Endothelial cell of umbilical vein (primary cell): ENCODE results near the gene ZNHIT2.

Source experiments
- CTCF ChIP-seq, 2 donors: IDR thresholded peaks; 1 replicate in 1 of 2; 2 replicates in 1 of 2; pipeline ENCODE4 v1.5.1; 2011; ENCODE audit warnings: low read length in 2 of 2, mild to moderate bottlenecking in 2 of 2, moderate library complexity in 2 of 2, control low read depth in 1 of 2, inconsistent platforms in 1 of 2, low read depth in 1 of 2; ENCODE audit not compliant: insufficient read depth in 1 of 2; ENCODE audit errors: extremely low read depth in 1 of 2
- EZH2 ChIP-seq: IDR thresholded peaks from 2 replicates; pipeline ENCODE4 v1.6.1; 2012; ENCODE audit warnings: borderline replicate concordance, low read depth, mild to moderate bottlenecking, moderate library complexity, low read length, inconsistent platforms; ENCODE audit not compliant: severe bottlenecking
- FOS ChIP-seq: IDR thresholded peaks from 2 replicates; pipeline ENCODE4 v1.6.1; 2011; ENCODE audit warnings: mild to moderate bottlenecking, low read length, moderate library complexity, borderline replicate concordance; ENCODE audit not compliant: insufficient read depth
- GATA2 ChIP-seq: IDR thresholded peaks from 2 replicates; pipeline ENCODE4 v1.7.0; 2011; ENCODE audit warnings: low read depth, mild to moderate bottlenecking, moderate library complexity, mixed read lengths, low read length; ENCODE audit not compliant: insufficient read length, insufficient read depth
- MAX ChIP-seq: IDR thresholded peaks from 2 replicates; pipeline ENCODE4 v1.6.1; 2011; ENCODE audit not compliant: insufficient read depth, insufficient read length
- MYC ChIP-seq: IDR thresholded peaks from one replicate; pipeline ENCODE4 v1.6.1; 2011; ENCODE audit warnings: mild to moderate bottlenecking, low read depth, low read length
- POLR2A ChIP-seq: IDR thresholded peaks from 2 replicates; pipeline ENCODE4 v1.6.1; 2012; ENCODE audit warnings: low read depth, mild to moderate bottlenecking, control low read depth, low read length
- POLR2AphosphoS5 ChIP-seq: IDR thresholded peaks from 2 replicates; pipeline ENCODE4 v1.6.1; 2012; ENCODE audit warnings: low read depth, mild to moderate bottlenecking, control low read depth, low read length, moderate library complexity; ENCODE audit not compliant: insufficient read depth

- TF ChIP-seq CTCF (IDR thresholded peaks at IDR 0.05; ENCODE audit: extremely low read depth in 1 of 2, insufficient read depth in 1 of 2, low read depth in 1 of 2, low read length in 2 of 2) (no peak), POLR2AphosphoS5 (no peak), POLR2A (no peak), MAX (no peak), EZH2 (no peak), GATA2 (no peak), FOS (no peak), MYC (no peak)
Measured at GRCh38 chr11:65072631-65072966, 44.9 kb downstream of the ZNHIT2 start.
